Fibroblast of lung (primary cell): ENCODE data around the gene NOL3.

Experiments
- CTCF ChIP-seq, 2 donors: IDR thresholded peaks in 1 of 2; conservative IDR thresholded peaks in 1 of 2; 1 replicate in 1 of 2; 2 replicates in 1 of 2; pipeline ENCODE4 v1.5.1; 2011 to 2012; ENCODE audit warnings: low read length in 2 of 2, control low read depth in 1 of 2, inconsistent platforms in 1 of 2, low read depth in 1 of 2, mild to moderate bottlenecking in 1 of 2
- EZH2 ChIP-seq: IDR thresholded peaks from 2 replicates; pipeline ENCODE4 v1.5.1; 2012; ENCODE audit warnings: low read length, control low read depth, mild to moderate bottlenecking; ENCODE audit errors: missing control alignments

GRCh38 chr16:67188798-67189197 is 18.5 kb downstream of the NOL3 start:
- no peak for TF ChIP-seq CTCF (conservative IDR thresholded peaks at IDR 0.05 in 1 of 2, IDR thresholded peaks at IDR 0.05 in 1 of 2; ENCODE audit: low read depth in 1 of 2, low read length in 2 of 2)
- TF ChIP-seq EZH2, result no peak
